GM18526 (cell line): ENCODE results near the gene SEMA6D.

Experiments
- POLR2A ChIP-seq: IDR thresholded peaks from 3 replicates; pipeline ENCODE4 v1.6.1; 2011; ENCODE audit not compliant: insufficient read length; ENCODE audit errors: extremely low read depth

SEMA6D gene

GRCh38 chr15:47708161-47708980, 8.9 kb upstream of the SEMA6D start:
- TF ChIP-seq POLR2A = no peak

- TF ChIP-seq POLR2A = no peak
Measured at GRCh38 chr15:47711655-47712054, 5.7 kb upstream of the SEMA6D start.

GRCh38 chr15:47715402-47715801, 1.9 kb upstream of the SEMA6D start:
- no peak for TF ChIP-seq POLR2A

GRCh38 chr15:47715856-47716445, 1.4 kb upstream of the SEMA6D start:
- TF ChIP-seq POLR2A = no peak

- TF ChIP-seq POLR2A = no peak
Measured at GRCh38 chr15:47716516-47716915, 789 bp upstream of the SEMA6D start.

GRCh38 chr15:47718497-47719437, 1.5 kb downstream of the SEMA6D start:
- TF ChIP-seq POLR2A = no peak

GRCh38 chr15:47719730-47720129, 2.4 kb downstream of the SEMA6D start:
- TF ChIP-seq POLR2A = no peak

- no peak for TF ChIP-seq POLR2A
Measured at GRCh38 chr15:47720555-47720954, 3.2 kb downstream of the SEMA6D start.

- no peak for TF ChIP-seq POLR2A
Measured at GRCh38 chr15:47721676-47722075, 4.4 kb downstream of the SEMA6D start.

GRCh38 chr15:47724346-47724745, 7.0 kb downstream of the SEMA6D start:
- no peak for TF ChIP-seq POLR2A

GRCh38 chr15:47725051-47725450, 7.7 kb downstream of the SEMA6D start:
- no peak for TF ChIP-seq POLR2A

GRCh38 chr15:47725906-47726305, 8.6 kb downstream of the SEMA6D start:
- TF ChIP-seq POLR2A = no peak

- TF ChIP-seq POLR2A = no peak
Measured at GRCh38 chr15:47726399-47726823, 9.1 kb downstream of the SEMA6D start.

- TF ChIP-seq POLR2A = no peak
Measured at GRCh38 chr15:47727137-47727536, 9.8 kb downstream of the SEMA6D start.

GRCh38 chr15:47727676-47728075, 10.4 kb downstream of the SEMA6D start:
- TF ChIP-seq POLR2A = no peak

GRCh38 chr15:47728426-47728825, 11.1 kb downstream of the SEMA6D start:
- TF ChIP-seq POLR2A = no peak

- no peak for TF ChIP-seq POLR2A
Measured at GRCh38 chr15:47728886-47729285, 11.6 kb downstream of the SEMA6D start.
